HG03045 (cell line): ENCODE data around the gene BCDIN3D.
"Not testable (repeated sequence)": the region's sequence is repeated elsewhere in the genome, so short reads cannot be mapped to it uniquely, and the experiment has no call there.

ENCODE experiments used
- ATAC-seq: cut with Tn5 transposase; IDR thresholded peaks from one replicate; pipeline ENCODE4 v1.9.1; 2021; ENCODE audit warnings: mild to moderate bottlenecking, moderate library complexity; ENCODE audit not compliant: unreplicated experiment

The BCDIN3D gene

GRCh38 chr12:49863946-49864797 lies 21.3 kb upstream of the BCDIN3D start:
- ATAC-seq: no peak

DNA sequence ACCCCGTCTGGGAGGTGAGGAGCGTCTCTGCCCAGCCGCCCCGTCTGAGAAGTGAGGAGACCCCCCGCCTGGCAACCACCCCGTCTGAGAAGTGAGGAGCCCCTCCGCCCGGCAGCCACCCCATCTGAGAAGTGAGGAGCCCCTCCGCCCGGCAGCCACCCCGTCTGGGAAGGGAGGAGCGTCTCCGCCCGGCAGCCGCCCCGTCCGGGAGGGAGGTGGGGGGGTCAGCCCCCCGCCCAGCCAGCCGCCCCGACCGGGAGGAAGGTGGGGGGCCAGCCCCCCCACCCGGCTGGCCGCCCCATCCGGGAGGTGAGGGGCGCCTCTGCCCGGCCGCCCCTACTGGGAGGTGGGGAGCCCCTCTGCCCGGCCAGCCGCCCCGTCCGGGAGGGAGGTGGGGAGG lies 18.0 kb upstream of the BCDIN3D start:
- ATAC-seq: not testable (repeated sequence)

DNA sequence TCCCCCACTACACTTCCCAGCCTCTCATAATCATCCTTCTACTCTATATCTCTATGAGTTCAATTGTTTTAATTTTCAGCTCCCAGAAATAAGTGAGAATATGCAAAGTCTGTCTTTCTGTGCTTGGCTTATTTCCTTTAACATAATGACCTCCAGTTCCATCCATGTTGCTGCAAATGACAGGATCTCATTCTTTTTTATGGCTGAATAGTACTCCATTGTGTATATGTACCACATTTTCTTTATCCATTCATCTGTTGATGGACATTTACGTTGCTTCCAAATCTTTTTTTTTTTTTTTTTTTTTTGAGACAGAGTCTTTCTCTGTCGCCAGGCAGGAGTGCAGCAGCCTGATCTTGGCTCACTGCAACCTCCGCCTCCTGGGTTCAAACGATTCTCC lies 13.0 kb upstream of the BCDIN3D start:
- ATAC-seq: not testable (repeated sequence)

DNA sequence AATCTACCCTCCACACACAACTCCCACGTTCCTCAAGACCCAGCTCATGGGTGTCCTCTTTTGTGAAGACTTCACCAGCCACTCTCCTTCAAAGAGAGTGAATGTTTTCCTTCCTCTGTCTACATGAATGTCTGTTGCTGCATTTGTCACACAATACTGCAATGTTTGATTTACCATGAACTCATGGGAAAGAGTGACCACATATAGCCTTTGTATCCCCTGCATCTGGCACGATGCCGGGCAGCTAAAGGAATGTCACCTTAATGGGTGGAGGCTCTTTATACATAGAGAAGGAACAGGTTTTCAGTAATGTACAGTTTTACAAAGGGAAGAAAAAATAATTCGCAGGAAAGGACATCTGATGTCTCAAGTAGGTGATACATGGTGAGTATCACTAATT lies 12.1 kb upstream of the BCDIN3D start:
- ATAC-seq: no peak

DNA sequence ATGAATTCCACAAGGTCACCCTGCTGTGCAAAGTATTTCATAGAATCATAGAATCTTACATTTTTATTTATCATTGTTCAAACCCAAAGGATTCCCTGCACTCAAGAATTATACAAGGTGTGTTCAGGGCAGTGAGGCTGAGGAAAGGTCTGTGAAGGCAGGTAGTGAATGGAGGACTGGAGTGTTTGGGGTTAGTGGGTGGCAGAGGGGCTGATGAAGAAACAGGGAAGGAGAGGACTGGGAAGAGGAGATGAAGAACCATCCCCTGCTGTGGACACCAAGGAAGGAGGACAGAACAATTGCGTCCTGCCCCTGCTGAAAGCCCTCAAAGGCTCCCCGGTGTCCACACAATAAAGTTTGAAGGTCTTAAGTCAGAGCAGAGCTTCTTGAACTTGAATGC lies 10.8 kb upstream of the BCDIN3D start:
- ATAC-seq: no peak

DNA sequence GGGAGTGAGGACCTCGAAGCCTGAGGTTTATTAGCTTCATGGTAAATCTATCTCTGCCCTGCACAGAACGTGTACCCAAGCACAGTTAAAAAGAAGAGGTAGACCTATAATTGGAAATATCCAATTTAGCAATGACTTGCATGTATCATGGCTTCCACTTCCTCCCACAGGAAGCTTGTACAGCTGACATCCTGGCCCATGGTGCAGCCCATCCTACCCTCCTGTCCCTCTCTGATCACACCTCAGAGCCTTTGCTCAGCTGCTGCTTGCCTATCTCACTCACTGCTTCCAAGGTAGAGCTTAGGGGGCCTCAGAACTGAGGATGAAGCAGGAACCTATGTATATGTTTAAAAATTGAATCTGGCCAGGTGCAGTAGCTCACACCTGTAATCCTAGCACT lies 4.3 kb upstream of the BCDIN3D start:
- ATAC-seq: no peak

DNA sequence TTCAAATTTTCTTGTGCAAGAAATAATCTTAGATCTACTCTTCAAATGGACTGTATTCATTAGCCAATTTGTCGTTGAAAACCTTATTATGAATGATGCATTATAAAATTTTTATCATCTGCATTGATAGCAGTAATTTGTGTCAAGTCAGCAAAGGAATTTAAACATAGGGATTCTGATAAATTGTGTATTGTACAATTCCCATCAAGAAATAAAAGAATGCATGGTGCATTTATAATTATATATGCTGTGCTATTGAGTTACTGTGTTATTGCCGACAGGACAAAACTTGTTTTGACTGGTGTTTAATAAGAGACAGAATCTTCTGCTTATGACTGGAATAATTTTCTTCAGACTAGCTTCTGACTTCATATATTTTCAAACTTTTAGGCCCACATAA lies 3.1 kb upstream of the BCDIN3D start:
- no peak for ATAC-seq

DNA sequence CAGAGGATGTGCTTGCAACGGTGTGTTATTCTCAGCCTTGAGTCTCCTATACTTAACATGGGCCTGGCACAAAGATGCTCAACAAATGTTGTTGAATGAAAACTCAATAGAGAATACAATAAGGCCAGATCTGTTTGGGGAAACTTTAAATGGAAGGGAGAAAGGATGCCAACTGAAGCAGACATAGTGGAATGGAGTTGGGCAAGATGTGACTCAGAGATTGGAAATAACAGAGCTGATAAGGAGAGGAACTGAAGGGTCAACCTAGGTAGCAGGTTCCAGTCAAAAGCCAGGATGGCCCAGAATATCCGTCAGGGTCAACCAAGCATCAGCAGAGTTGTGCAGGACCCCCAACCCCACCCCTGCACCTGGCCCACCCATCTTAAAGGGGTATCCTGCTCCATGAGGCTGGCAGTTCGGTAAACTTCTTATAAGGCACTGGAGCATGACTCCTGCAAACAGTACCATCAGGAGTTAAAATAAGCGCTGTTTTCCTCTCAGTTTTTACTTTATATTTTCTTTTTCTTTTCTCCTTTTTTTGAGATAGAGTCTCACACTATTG lies 1.1 kb upstream of the BCDIN3D start:
- no peak for ATAC-seq

- ATAC-seq: no peak
These were observed 505 bp upstream of the BCDIN3D start for GRCh38 chr12:49843411-49843810.

GRCh38 chr12:49838973-49839633 lies 3.8 kb downstream of the BCDIN3D start:
- no peak for ATAC-seq

GRCh38 chr12:49832836-49833421 lies 10.0 kb downstream of the BCDIN3D start:
- no peak for ATAC-seq

DNA sequence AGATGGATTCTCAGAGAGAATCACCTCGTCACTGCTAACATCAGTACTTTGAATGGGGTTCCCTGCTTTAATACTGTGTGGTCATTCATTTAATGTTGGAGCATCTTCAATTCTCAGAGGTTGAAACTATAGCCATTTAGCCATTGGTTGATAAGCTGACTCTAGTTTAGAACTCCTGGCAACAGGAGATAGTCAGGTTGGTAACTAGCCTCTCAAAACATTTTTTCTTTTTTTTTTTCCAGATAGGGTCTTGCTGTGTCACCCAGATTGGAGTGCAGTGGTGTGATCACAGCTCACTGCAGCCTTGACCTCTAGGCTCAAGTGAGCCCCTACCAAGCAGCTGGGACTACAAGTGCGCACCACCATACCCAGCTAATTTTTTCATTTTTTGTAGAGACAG lies 11.2 kb downstream of the BCDIN3D start:
- no peak for ATAC-seq

- peak; percentile 91 for ATAC-seq
These were observed 14.5 kb downstream of the BCDIN3D start, which contains the start of gene NCKAP5L for GRCh38 chr12:49828133-49829091. NCKAP5L (minus strand) TSS chr12:49828413; CDS start chr12:49804044, 24,369 bp downstream.

DNA sequence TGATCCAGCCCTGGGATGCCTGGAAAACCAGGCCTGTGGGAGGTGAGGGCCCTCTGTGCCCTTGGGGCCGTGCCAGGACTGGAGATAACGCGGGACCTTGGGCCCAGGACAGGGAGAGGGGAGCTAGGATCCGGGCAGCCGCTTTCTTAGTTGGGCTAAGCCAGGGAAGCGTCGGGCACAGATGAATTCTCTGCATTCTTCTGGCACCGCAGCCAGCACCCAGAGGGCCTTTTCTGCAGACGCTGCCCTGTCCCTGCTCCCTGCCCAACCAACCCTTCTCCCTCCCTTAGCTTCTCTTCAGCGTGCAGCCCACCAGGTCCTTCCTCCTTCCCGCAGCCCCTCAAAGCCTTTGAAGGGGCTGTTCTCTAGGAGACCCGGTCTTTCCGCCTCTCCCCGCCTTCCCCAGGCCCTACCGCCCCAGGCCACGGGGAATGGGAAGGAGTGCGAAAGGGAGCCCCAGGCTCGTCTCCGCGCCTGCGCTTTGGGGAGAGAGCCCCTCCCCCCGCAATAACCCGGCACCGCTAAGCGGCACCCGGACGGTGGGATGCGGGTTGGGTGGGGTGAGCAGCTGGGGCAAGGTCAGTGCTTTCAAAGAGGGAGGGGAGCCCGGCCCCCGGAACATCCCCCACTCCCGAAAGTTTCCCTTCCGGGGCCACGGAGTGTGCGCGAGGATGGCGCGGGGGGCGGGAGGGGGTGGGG lies 15.4 kb downstream of the BCDIN3D start:
- peak; percentile 4 for ATAC-seq

DNA sequence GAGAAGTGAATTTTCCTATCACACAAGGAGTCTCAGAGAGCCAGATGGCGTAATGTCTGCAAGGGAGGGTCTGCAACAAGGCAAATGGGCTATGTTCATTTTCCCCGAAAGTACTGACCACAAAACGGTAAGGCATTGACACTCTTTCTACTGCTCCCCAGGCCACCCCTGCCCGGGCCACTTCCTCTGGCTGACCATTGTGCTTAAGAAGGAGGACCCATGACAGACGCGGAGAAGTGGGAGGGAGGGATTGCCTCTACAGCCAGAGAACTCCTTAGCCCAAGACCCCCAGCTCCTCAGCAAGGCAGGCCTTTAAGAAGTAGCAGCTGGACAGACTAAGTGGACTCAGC lies 15.9 kb downstream of the BCDIN3D start:
- ATAC-seq: no peak

DNA sequence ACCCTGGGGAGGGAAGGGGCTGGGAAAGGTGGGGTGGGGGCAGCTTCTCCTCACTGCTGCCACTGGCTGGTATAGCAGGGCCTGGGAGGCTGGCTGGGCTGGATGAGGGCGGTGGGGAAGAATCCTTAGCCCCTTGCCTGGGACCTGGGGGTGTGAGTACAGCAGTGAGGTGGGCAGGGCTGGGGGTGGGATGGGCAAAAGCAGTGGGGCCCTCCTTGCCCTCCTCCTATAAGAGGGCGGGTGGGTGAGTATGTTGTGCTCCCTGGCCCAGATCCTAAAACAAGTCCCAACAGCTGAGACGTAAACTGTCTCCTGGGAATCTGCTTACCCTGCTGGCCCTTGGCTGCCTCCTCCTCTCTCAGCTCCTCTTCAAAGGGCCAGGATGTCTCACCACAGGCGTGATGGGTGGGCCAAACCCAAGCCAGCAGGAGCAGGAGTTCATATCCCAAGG lies 16.9 kb downstream of the BCDIN3D start:
- no peak for ATAC-seq

GRCh38 chr12:49825360-49825970 lies 17.4 kb downstream of the BCDIN3D start:
- ATAC-seq: no peak

- ATAC-seq: no peak
These were observed 18.0 kb downstream of the BCDIN3D start for GRCh38 chr12:49824895-49825294.

GRCh38 chr12:49824416-49824815 lies 18.5 kb downstream of the BCDIN3D start:
- ATAC-seq: no peak
